SK-N-MC (cell line): ENCODE results near the gene SMAD6.
A peak's percentile ranks its signal among the peaks of the same experiment; 100 is the strongest.

Source experiments
- DNase-seq: peaks from one replicate; pipeline ENCODE4 v3.0.0-alpha.2; 2011; ENCODE audit warnings: low read depth, low spot score
- H3K27ac ChIP-seq: fragments of 200-600 bp; sonication (generic); 2 replicates; pipeline ENCODE4 v1.5.1; 2016; ENCODE audit warnings: mixed run types
- H3K36me3 ChIP-seq: fragments of 200-600 bp; sonication (generic); 2 replicates; pipeline ENCODE4 v1.6.1; 2017; ENCODE audit warnings: antibody characterized with exemption, low read length, mixed read lengths; ENCODE audit not compliant: insufficient read depth
- H3K4me3 ChIP-seq: fragments of 200-600 bp; sonication (generic); 2 replicates; pipeline ENCODE4 v1.5.1; 2016
- H3K9ac ChIP-seq: fragments of 200-600 bp; sonication (generic); 2 replicates; pipeline ENCODE4 v1.8.0; 2017; ENCODE audit warnings: mixed run types, mixed read lengths; ENCODE audit not compliant: insufficient read length
- H3K9me3 ChIP-seq: fragments of 200-600 bp; sonication (generic); 2 replicates; pipeline ENCODE4 v1.6.1; 2017; ENCODE audit warnings: low read depth, mild to moderate bottlenecking, antibody characterized with exemption, low read length, moderate library complexity, mixed read lengths
- EZH2 ChIP-seq: fragments of 200-600 bp; sonication (generic); IDR thresholded peaks from one replicate; pipeline ENCODE4 v1.6.1; 2017; ENCODE audit warnings: antibody characterized with exemption
- FOXP2 ChIP-seq: optimal IDR thresholded peaks from 2 replicates; pipeline ENCODE3; 2011; ENCODE audit warnings: mild to moderate bottlenecking, moderate library complexity; ENCODE audit not compliant: insufficient read depth; ENCODE audit errors: extremely low read length, control extremely low read depth
- POLR2AphosphoS5 ChIP-seq: IDR thresholded peaks from 2 replicates; pipeline ENCODE4 v1.6.1; 2012; ENCODE audit warnings: mild to moderate bottlenecking, low read depth, low read length, borderline replicate concordance

Gene SMAD6

DNA sequence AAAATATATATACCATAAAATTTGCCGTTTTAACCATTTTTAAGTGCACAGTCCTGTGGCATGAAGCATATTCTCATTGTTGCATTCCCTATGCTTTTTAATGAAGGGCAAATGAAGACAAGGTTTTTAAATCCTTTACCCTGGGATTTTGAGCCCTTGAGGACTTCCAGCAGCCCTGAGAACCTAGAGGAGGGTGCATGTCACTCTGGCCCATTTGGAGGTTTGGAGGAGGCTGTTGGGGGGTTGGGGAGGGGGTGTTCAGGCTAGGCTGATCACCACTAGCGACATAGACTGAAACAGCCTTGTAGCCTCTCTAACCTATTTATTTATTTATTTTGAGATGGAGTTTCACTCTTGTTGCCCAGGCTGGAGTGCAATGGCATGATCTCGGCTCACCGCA is 86.0 kb downstream of the SMAD6 start:
- TF ChIP-seq FOXP2 (no peak), POLR2AphosphoS5 (no peak), EZH2 (no peak)
- DNase-seq, result no peak
- Histone ChIP-seq H3K27ac (no peak overlapping the region), H3K36me3 (no peaks in the 10 kb centered on the region), H3K4me3 (no peak overlapping the region), H3K9me3 (no peaks in the 10 kb centered on the region), H3K9ac (no peak overlapping the region)

DNA sequence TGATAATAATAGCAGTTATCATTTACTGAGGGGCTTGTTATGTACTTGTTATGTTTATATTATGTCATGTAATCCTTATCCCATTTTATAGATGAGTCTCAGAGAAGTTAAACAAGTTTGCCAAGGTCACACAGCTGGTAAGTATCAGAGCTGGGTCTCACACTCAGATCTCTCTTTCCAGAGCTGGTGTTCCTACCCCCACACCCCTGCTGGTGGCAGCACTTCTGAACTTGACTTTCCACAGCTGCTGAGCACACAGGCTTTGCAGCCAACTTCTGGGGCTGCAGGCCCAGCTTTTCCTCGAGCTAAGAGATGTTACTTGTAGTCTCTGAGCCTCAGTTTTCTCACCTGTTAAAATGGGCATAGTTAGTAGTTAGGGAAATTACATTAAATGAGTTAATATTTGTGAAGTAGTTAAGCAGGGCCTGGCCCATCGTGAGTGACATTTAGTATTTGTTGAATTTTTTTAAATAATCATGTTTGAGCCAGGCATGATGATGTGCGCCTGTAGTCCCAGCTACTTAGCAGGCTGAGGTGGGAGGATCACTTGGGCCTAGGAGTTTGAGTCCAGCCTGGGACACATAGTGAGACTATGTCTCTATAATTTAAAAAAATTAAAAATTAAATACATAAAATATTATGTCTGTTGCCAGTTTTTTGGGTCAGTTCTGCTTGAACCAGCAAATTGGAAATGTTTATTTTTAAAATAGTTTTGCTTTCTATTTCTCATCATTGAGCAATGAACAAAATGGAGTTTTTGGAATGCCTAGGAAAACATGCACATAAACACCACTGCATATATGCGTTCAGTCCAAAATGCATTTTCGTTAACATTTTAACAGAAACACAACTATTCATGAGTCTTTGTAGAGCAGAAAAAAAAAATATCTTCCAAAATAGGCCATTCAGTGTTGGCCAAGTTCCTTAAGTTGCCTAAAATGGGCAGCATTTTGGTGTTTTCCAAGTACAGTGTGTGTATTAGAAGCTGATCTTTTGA is 87.3 kb downstream of the SMAD6 start:
- no peak for DNase-seq
- Histone ChIP-seq H3K27ac (no peak overlapping the region), H3K9me3 (no peaks in the 10 kb centered on the region), H3K36me3 (no peaks in the 10 kb centered on the region), H3K4me3 (no peak overlapping the region), H3K9ac (no peak overlapping the region)
- TF ChIP-seq POLR2AphosphoS5 (no peak), FOXP2 (no peak), EZH2 (no peak)

DNA sequence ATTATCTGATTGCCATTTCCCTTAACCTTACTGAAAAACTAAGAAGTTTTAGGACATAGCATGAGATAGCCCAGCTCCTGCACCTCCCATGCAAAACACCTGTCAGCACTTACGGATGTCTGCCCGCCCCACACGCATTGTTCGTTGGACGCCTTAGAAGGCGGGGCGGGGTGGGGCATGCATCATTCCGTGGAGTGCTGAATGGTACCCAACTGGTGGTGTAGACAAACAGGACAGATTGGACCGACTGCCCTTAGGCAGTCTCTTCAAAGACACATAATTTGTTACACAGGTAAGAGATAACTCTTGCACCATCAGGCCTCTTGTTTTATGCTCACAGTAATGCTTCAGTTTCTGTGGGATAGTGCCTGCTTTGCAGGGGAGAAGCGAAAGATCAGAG is 93.8 kb downstream of the SMAD6 start:
- Histone ChIP-seq H3K9me3 (no peaks in the 10 kb centered on the region), H3K9ac (no peak overlapping the region), H3K27ac (no peak overlapping the region), H3K36me3 (no peaks in the 10 kb centered on the region), H3K4me3 (no peak overlapping the region)
- DNase-seq, result no peak
- TF ChIP-seq POLR2AphosphoS5, result no peak
- no peak for TF ChIP-seq FOXP2
- TF ChIP-seq EZH2, result no peak

DNA sequence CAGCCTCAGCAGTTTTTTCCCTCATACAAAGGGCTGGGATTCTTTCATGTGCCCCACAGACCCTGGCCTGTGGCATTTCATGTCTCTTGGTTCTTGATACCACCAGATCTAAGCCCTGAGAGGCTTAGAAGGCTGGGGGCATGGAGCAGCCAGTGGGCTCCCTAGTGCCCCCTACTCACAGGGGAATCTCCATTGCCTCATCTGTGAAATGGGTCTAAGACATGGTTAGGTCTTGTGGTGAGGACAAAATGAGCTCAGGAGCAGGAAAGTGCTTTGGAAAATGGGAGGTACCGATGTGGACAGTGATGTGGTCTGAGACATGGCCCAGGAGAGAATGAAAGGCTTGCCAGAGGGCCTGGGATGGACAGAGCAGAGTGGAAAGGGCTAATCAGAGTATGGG is 94.3 kb downstream of the SMAD6 start:
- Histone ChIP-seq H3K36me3 (no peaks in the 10 kb centered on the region), H3K9ac (no peak overlapping the region), H3K27ac (no peak overlapping the region), H3K9me3 (no peaks in the 10 kb centered on the region), H3K4me3 (no peak overlapping the region)
- no peak for DNase-seq
- TF ChIP-seq POLR2AphosphoS5, result no peak
- TF ChIP-seq EZH2, result no peak
- no peak for TF ChIP-seq FOXP2

DNA sequence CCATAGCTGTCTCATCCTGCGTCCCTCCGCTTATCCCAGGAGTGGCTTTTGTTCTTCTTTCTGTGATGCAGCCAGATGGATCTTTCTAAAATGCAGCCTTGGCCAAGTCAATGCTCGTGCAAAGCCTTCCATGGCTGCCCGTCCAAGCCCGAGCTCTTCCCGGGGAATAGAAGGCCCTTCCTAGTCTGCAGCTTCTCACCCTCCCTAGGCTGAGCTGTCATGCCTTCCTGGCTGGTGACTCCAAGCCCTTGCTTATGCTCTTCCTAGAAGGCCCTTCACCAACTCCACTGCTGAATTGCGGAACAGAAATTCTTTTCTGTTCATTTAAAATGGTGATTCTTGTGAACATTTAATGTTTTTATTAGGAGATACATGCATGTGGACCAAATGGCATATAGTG is 95.9 kb downstream of the SMAD6 start:
- Histone ChIP-seq H3K36me3 (no peaks in the 10 kb centered on the region), H3K9me3 (no peaks in the 10 kb centered on the region), H3K9ac (no peak overlapping the region), H3K27ac (no peak overlapping the region), H3K4me3 (no peak overlapping the region)
- TF ChIP-seq EZH2, result no peak
- TF ChIP-seq FOXP2, result no peak
- no peak for TF ChIP-seq POLR2AphosphoS5
- DNase-seq, result no peak

DNA sequence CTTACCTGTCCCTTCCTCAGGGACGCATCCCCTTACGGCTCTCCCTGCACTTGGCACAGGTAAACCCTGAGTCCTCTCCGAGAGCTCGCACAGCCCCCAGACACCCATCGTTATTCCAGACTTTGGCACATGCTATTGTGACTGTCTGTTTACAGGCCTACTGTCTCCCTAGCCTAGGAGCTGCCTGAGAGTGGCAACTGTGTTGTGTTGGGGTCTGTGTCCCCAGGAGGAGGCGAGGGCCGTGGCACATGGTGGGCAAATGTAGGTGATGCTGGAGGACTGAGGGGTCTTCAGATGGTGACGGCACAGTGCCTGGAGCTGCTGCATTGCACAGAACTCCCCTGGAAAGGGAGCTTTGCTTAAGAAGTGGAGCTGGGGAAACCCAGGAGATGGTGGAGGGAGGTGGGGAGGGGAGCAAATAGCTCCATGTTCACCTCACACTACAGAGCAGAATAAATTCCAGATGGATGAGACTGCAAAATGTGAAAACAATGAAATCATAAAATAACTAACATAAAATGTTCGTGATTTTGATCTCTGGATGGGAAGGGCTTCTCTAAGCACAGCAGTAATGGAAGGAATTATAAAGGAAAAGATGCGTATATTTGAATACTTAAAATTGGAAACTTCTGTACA is 96.5 kb downstream of the SMAD6 start:
- Histone ChIP-seq H3K27ac (peak overlapping the region; percentile 90), H3K36me3 (no peaks in the 10 kb centered on the region), H3K9me3 (no peaks in the 10 kb centered on the region), H3K9ac (peak overlapping the region; percentile 48), H3K4me3 (peak overlapping the region; percentile 59)
- TF ChIP-seq POLR2AphosphoS5 (no peak), EZH2 (no peak), FOXP2 (no peak)
- no peak for DNase-seq

DNA sequence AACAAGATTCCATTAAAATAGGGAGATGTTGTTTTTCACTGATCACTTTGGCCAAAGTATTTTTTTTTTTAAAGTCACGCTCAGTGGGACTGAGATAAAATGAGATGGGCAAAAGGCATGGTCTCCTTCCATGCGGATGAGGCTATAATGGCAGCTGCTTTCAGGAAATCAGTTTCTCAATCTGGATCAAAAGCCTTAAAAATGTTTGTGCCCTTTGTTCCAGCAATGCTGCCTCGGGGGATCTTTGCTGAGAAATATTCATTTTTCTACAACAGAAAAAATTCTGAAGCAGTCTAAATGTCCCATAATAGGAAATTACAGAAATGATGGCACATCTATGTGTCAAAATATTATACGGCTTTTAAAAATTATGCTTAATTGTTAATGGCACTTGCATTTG is 97.2 kb downstream of the SMAD6 start:
- Histone ChIP-seq H3K9ac (peak overlapping the region; percentile 48), H3K4me3 (peak overlapping the region; percentile 59), H3K36me3 (no peaks in the 10 kb centered on the region), H3K9me3 (no peaks in the 10 kb centered on the region), H3K27ac (peak overlapping the region; percentile 90)
- TF ChIP-seq EZH2 (no peak), FOXP2 (no peak), POLR2AphosphoS5 (no peak)
- DNase-seq, result no peak

DNA sequence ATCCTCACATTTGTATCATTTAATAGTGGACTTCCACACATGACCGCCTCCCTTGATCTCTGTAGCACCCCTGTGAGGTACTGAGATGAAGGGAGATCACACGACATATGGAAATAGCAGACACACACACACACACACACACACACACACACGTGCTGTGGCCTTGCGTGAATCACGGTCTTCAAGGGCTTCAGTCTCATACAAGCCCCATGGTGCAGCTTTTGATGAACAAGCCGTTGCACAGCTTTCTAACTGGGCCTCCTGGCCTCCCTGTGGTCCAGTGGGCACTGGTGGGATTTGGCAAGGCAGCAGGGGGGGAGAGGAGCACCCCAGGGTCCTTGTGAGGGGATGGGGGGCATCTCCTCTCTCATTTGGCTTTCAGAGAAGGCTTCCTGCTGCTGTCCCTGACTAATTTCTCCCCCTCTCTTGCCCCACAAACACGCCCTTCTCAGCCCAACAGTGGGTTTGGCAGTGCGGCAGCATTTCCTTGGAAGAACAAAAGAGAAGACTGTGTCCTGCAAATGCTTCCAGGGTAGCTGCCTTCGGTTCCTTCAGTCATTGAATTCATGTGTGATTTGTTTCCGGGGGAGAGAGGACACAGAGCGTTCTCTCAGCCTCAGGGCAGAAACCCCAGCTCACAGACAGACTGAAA is 98.7 kb downstream of the SMAD6 start:
- H3K9ac ChIP-seq, result no peak overlapping the region
- H3K27ac ChIP-seq, result peak overlapping the region; percentile 48; the same call in 1 of the 2 replicates
- TF ChIP-seq POLR2AphosphoS5, result no peak
- TF ChIP-seq FOXP2, result no peak
- no peak for TF ChIP-seq EZH2
- no peak overlapping the region for H3K4me3 ChIP-seq
- no peaks in the 10 kb centered on the region for H3K36me3 ChIP-seq
- DNase-seq, result no peak
- no peaks in the 10 kb centered on the region for H3K9me3 ChIP-seq

DNA sequence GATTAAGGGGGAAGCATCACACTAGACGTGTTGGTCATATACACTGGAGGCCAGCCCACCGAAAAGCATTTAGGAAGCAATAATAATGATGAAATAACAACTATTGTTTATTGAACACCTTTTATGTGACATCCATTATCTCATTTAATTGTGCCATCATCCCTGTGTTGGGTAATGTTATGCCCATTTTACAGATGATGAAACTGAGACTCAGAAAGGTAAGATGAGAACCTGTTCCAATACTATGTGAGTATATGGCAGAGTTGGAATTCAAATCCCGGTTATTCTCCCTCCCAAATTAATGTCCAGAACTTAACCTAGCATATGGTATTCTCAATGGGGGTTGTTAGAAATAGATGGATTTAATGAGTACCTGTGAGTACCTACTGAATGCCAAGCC is 99.2 kb downstream of the SMAD6 start:
- Histone ChIP-seq H3K9me3 (no peaks in the 10 kb centered on the region), H3K36me3 (no peaks in the 10 kb centered on the region), H3K9ac (no peak overlapping the region), H3K27ac (peak overlapping the region; percentile 93; the same call in 1 of the 2 replicates), H3K4me3 (no peak overlapping the region)
- no peak for TF ChIP-seq POLR2AphosphoS5
- no peak for TF ChIP-seq EZH2
- no peak for TF ChIP-seq FOXP2
- DNase-seq, result no peak
